Astrocyte of the spinal cord (primary cell): ENCODE results near the gene NT5C2.

Source experiments
- DNase-seq: peaks from one replicate; pipeline ENCODE4 v3.0.0; 2011; ENCODE audit warnings: low read depth, low spot score
- H3K4me3 ChIP-seq: 2 replicates; pipeline ENCODE4 v1.5.1; 2011; ENCODE audit warnings: low read depth, mild to moderate bottlenecking, low read length, moderate library complexity
- CTCF ChIP-seq: IDR thresholded peaks from 2 replicates; pipeline ENCODE4 v1.5.1; 2012; ENCODE audit warnings: low read depth, mild to moderate bottlenecking, low read length, inconsistent platforms
- in situ Hi-C: cut with HindIII; loops from 2 replicates; pipeline ENCODE4 v1.10.0; 2017; ENCODE audit warnings: low sequenced_read_pairs

NT5C2 gene

GRCh38 chr10:103100620-103101019 is 92.5 kb downstream of the NT5C2 start:
- no peak overlapping the region for H3K4me3 ChIP-seq
- no peak for DNase-seq
- no peak for TF ChIP-seq CTCF
- in situ Hi-C loops = no loop called here

- no peak for DNase-seq
- TF ChIP-seq CTCF = no peak
- in situ Hi-C loops = no loop called here
- no peak overlapping the region for H3K4me3 ChIP-seq
These were observed 94.8 kb downstream of the NT5C2 start for GRCh38 chr10:103098240-103098639.

- in situ Hi-C loops = no loop called here
- H3K4me3 ChIP-seq = no peak overlapping the region
- TF ChIP-seq CTCF = no peak
- no peak for DNase-seq
These were observed 96.9 kb downstream of the NT5C2 start for GRCh38 chr10:103096130-103096529.

GRCh38 chr10:103095005-103095404 is 98.1 kb downstream of the NT5C2 start:
- H3K4me3 ChIP-seq = no peak overlapping the region
- DNase-seq = no peak
- TF ChIP-seq CTCF = no peak
- in situ Hi-C loops = no loop called here

- in situ Hi-C loops = no loop called here
- TF ChIP-seq CTCF = no peak
- no peak for DNase-seq
- H3K4me3 ChIP-seq = no peak overlapping the region
These were observed 102.2 kb downstream of the NT5C2 start for GRCh38 chr10:103090911-103091310.

- DNase-seq = no peak
- no peak for TF ChIP-seq CTCF
- H3K4me3 ChIP-seq = no peak overlapping the region
- in situ Hi-C loops = no loop called here
These were observed 103.6 kb downstream of the NT5C2 start for GRCh38 chr10:103089493-103089892.

- DNase-seq = no peak
- in situ Hi-C loops = no loop called here
- no peak for TF ChIP-seq CTCF
- no peak overlapping the region for H3K4me3 ChIP-seq
These were observed 106.3 kb downstream of the NT5C2 start for GRCh38 chr10:103086799-103087198.
